Stimulated activated CD8-positive, alpha-beta memory T cell treated with anti-CD3 and anti-CD28 coated beads, Interleukin-7, amount 100 ng/mL, for 1 hour (primary cell): ENCODE measurements around the gene ASB15.
"Not testable (repeated sequence)": the region's sequence is repeated elsewhere in the genome, so short reads cannot be mapped to it uniquely, and the experiment has no call there.

Experiments used
- DNase-seq, 2 donors: peaks; one replicate each; pipeline ENCODE4 v3.0.0-alpha.2; 2020; ENCODE audit warnings: low read depth in 2 of 2

Gene ASB15

DNA sequence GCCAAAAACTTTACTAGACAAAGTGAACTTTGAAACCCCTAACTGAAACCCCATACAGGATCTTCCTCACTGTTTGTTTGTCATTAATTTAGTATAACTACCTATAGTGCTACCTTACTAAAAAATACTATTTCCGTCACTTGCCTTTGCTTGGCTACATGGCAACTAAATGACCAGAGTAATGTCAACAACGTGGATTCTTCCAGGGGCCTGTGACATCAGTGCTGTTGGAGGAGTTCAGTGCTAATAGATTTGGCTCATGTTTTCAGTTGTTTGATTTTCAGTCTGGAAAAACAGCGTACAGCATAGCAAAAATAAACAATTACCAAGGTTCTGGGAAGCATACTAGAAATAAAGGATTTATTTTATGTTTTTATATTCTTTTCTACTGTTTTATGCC is 3.0 kb upstream of the ASB15 start:
- DNase-seq, result no peak

DNA sequence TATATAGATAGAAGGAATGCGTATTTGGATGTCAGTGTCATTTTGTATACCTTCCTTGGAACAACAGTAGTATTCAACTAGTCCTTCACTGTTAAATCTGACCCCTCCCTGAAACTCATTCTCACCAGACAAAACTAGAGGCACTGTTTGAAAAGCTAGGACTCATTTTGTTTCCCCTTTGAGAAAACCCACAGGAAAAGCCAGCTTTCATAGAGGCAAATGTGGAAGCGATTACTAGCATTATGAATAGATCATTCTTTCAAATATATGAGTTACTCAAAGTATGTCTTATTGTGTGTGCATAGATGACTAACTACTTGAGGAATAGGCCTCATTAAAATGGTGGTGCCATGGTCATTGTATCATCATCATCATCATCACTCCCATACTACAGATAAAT is 1.9 kb upstream of the ASB15 start:
- no peak for DNase-seq

DNA sequence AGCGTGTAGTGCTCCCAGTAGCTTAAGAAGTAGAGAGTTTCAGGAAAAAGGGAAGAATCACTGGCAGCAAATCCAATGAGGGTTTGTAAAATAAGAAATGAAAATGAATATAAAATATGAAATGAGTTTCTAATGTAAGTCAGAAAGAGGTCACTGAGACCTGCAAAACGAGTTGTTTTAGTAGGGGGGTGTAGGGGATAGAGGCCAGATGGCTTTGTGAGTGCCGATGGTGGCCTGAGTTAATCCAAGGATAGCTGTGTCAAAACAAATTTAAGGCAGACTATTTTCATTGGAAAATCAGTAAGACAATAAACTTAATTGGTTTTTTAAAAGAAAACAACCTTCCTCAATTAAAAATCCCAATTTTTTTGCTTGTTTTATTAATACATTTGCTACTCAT is 745 bp upstream of the ASB15 start:
- DNase-seq, result no peak

DNA sequence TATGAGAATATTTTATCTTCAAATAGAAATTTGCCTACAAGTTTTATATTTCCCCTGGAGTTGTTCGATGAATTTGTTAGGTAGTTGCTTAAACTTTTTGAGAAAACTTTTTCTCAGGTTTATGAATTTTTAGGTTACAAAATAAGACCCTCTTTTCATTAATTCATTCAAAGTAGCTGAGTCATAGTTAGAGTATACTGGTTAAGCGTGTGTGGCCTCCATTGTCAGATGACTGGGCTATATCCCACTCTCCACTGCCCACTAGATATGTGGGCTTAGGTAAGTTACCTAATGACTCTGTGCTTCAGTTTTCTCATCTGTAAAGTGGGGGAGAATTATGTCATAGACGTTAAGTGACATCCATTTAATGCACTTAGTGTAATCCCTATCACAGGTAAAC is 1.0 kb downstream of the ASB15 start:
- DNase-seq, result no peak

DNA sequence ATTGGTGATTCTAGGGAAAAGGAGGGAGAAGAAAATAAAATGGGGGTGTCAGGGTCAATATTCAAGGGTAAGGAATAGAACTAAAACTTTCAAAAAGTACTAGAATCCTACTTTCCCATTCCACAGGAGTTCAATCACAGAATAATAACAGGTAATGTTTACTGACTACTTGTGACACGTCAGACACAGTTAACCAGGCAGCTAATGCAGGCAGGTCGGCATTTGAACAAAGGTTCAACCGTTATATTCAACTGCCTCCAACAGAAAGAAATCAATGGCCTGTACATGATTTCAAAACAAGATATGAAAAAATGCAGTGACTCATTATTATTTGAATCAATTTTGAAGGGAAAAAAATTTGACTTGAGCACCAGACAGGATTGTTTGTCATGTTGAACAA is 3.1 kb downstream of the ASB15 start:
- no peak for DNase-seq

DNA sequence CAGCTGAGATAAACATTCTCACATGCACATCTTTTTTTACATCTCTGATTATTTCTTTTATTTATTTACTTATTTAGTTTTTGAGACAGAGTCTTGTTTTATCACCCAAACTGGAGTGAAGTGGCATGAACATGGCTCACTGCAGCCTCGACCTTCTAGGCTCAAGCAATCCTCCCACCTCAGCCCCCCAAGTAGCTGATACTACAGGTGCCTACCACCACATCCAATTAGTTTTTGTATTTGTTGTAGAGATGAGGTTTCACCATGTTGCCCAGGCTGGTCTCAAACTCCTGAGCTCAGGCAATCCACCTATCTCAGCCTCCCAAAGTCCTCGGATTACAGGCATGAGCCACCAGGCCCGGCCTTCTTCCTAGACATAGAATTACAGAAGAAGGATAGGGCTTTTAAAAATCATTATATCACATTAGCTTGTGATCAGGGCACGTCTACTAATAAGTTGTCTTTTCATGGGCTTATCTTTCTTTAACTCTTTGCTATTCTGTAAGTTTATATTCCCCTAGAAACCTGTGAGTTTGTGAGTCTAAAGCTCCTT is 5.9 kb downstream of the ASB15 start:
- DNase-seq, result no peak

DNA sequence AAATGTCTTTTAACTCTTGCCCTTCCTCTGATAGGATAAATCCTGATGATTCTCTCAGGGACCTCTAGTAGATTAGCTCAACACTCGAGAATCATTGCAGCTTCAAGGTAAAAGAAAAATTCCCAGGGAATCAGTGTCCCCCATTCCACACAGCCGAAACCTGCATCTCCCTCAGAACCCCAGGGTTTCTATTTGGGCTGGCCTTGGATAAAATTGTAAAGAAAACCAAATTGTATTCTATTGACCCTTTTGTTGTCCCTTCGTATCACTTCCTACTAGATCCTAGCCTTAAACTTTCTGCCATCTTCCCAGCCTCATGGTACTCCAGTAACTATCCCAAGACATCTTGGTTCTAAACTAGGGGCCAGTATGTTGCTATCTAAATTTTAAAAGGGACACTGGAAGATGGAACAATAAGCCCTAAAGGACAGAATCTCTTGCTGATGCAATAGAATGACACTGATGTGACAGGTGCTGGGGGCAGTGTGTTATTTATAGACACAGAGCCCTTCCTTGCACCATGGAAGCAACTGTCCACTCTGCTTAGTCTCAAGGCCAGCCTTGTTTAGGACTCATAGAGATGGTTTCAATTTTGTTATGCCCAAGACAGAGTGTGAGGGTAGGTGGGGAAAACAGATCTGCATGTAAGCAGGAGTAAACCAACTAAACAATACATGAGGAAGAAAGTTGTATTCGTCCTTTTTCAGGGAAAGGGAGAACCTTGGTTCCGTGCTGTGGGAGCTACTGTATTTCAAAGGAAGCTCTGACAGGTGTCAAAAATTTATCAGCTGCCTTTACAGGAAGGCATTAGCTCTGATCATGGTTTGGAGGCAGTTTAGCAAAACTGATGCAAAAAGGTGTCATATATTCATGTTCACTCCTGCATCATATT is 7.6 kb downstream of the ASB15 start:
- DNase-seq, result no peak

DNA sequence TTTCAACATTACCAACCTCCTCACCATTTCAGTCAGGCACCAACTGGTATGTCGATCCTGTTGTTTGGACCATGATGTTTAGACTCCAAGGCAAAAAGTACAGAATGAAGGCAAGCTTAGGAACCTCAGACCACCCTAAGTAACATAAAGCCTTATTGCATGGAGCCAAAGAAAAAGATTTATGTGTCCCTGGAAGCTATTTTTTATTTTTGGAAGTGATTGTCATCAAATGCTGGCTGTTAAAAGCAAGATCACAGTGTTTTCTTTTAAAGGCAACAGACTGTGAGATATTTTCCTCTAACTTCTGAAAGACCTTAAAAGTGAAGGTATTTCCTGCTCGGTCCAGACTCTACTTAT is 8.2 kb downstream of the ASB15 start:
- DNase-seq, result no peak

DNA sequence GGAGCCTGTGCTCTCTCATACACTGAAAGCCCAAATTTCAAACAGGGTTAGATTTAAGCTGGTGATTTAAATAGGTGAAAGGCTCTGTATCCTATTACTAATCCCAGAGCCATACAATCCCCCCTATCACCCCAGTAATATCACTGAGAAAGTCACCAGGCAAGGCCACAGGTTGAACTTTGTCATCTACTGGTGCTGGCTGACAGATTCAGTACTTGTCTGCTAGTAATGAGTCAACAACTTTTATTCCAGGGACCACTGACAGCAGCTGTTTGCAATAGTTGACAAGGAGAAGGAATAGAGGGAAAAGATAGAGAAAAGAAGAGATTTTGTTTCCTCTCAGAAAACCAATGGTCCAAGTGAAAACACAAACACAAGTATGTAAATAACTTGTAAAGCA is 10.4 kb downstream of the ASB15 start:
- no peak for DNase-seq

DNA sequence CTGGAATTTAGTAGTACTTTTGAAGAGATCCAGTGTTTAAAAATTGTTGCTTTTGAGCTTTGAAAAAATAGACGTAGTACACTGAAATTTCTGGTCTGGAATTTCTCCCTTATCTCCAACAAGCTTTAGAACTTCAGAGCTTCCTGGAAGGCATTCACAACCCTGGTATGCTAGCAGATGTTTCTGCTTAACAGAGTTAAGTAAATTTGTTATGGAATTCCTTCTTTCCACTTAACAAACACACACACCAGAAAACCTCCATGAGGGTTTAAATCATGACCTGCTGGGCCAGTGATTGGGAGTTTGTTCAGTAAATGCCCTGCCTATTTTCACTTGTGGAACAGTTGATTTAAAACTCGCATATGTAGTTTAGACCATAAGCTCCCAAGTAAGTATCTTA is 13.7 kb downstream of the ASB15 start:
- no peak for DNase-seq

DNA sequence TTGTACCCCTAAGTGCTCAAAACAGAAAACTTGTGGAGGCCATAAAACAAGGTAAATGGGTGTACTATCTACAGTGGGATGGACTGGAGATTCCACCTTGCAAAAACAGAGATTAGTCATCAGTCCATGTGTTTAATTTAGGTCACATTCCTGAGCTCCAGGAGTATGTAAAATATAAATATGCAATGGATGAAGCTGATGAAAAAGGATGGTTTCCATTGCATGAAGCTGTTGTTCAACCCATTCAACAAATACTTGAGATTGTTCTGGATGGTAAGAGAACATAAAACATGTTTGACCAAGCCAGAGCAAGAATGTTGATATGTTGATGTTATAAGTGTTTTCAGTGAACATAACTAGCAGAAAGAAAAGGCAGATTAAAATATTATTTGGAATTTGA is 14.6 kb downstream of the ASB15 start:
- DNase-seq, result no peak

DNA sequence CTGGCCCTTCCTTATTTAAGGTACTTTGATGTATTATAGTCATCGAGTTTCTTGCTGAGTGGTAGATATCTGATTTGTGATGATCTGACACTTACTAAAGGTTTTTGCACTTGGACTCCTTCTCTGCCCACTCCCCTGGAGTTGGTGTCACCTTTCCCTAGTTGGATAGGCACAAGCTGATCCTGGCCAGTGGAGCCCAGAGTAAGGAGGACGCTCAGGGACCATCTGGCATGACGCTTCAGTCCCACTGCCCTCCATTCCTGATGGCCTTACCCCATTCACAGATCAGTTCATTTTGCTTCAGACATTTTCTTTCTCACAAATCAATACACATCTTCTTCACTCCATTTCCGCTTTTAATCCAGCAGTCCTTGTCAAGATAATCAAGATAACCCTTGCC is 20.1 kb downstream of the ASB15 start:
- DNase-seq, result no peak

DNA sequence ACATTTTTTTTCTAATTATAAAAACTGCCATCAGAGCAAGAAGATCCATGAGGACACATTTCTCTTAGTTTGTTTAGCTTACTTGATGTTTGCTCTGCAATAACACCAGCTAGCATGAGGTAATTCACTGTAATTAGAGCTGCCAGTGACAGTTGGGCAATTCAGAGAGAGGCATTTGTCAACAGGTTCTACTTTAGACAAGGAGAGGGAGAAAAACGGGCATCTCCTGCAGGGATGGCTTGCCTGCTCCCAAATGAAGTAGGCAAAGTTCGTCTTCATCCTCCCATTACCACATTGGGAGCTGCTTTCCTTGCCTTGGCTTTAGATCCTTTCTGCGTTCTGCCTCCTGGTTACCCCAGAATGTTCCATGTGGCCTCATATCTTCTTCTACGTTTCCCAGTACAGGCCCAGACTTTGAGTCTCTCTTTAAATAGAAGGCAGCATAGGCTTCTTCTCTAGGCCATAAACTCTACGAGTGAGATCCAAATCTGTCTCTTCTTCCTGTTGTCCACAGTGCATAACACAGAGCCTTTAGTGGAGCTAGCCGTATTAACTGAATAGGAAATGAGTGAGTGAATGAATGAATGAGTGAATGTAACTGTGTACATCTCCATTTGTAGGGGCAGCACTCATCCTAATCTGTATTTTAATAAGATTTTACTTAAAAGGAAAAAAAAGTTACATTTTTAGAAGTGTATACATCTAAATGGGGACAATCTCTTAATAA is 21.2 kb downstream of the ASB15 start:
- DNase-seq, result no peak

DNA sequence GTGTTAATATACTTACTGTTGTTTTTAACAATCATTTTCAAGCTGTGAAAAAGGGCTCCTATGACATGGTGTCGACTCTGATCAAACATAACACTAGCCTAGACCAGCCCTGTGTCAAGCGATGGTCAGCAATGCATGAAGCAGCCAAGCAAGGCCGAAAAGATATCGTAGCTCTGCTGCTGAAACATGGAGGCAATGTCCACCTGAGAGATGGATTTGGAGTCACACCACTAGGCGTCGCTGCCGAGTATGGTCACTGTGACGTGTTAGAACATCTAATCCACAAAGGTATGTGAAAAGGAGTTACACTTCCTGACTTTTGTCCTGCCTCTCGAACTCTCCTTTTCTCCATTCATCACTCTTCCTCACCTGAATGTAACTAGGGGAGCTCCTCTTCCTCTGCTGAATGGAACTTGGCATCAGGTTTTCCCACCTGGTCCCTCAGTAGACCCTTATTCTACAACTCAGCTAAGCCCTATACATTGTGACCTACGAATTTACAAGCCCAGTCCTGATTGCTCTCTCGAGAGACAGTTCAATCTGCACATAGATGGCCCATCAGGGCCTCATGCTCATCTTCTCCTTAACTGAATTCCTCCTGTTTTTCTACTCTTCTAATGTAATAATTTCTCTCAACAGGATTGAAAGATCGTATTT is 23.0 kb downstream of the ASB15 start:
- DNase-seq, result peak; percentile 1 to 35

DNA sequence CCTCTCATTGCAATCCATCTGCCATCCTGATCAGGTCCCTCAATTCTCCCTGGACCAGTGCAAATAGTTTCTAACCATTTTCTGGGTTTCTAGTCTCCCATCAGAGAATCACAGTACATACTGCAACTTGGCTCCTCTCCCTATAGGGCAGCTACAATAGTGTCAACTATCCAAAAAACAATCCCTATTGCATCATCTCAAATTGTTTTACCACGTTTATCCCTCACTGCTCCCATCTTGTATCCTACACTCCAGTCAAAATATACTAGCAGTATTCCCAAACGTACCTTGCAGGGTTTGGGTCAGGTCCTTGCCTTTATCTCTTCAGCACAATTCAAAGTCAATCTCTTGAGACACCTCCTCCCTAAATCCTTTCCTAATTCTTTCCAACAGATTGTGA is 23.6 kb downstream of the ASB15 start:
- DNase-seq, result no peak

DNA sequence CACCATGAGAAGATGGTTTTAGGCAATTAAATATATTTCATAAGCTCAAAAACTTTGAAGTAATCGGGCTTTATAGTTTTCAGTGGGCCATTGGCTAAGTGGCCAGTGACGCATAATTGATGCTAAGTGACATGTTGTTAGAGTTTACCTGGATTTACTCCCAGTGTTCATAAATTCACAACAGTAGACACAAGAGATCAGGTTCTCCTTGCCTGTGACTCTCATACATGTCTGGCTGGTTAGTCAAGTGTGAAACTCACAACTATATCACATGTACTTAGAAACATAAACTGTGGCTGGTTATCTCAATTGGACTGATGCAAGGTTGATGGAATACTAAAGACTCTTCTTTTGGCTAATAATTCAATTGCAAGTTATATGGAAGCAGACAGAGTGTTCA is 26.2 kb downstream of the ASB15 start:
- no peak for DNase-seq

DNA sequence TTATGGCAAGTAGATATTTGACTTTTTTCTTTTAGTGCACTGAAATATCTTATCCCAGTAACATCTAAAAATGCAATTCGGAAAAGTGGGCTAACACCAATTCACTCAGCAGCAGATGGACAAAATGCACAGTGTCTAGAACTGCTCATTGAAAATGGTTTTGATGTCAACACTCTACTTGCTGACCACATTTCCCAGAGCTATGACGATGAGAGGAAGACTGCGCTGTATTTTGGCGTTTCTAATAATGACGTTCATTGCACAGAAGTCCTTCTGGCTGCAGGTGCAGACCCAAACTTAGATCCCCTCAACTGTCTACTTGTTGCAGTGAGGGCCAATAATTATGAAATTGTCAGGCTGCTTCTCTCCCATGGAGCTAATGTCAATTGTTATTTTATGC is 27.2 kb downstream of the ASB15 start:
- DNase-seq, result no peak

DNA sequence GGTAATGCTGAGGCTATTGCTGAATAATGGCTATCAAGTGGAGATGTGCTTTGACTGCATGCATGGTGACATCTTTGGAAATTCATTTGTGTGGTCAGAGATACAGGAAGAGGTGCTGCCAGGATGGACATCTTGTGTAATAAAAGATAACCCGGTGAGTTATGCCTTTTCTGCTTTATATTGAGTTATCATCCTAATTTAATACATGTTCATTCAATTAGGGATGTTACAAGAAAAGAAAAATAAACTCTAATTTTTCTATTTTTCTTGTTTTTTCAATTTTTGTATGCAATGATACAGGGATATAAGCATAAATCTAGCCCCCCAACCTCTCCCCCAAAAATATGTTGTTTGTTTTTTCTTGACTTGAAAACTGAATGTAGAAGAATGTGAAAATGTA is 27.7 kb downstream of the ASB15 start:
- no peak for DNase-seq

DNA sequence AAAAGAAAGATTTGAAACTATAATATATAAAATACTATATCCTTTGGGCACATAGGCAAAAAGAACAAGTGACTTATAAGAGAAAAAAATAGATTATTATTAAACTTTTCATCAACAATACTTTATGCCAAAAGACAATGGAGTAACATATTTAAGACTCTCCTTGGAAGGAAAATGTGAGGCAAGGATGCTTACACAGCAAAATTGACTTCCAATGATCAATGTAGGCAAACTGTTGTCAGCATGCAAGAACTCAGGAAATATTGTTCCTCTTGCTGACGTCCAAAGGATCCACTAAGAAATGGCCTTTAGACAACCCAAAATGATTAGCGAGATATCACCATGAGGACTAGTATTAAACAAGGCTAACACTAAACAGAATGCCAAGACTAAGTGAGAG is 31.2 kb downstream of the ASB15 start:
- DNase-seq, result no peak

DNA sequence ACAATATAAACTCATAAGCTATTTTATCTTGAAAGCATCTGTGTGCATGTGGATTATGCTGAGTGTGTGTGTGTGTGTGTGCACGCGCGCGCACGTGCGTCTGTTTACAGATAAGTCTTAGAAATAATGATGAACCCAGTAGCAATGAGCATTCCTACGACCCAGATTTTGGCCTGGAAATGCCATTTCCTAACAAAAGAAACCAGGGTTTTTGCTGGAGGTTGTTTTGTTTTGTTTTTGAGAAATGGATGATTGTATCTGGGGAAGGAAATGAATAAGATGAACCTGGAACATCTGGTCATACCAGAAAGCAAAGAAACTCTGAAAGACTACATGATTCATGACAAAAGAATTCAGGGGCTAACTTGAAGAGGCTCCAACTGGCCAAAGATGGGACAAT is 31.9 kb downstream of the ASB15 start:
- DNase-seq, result no peak

DNA sequence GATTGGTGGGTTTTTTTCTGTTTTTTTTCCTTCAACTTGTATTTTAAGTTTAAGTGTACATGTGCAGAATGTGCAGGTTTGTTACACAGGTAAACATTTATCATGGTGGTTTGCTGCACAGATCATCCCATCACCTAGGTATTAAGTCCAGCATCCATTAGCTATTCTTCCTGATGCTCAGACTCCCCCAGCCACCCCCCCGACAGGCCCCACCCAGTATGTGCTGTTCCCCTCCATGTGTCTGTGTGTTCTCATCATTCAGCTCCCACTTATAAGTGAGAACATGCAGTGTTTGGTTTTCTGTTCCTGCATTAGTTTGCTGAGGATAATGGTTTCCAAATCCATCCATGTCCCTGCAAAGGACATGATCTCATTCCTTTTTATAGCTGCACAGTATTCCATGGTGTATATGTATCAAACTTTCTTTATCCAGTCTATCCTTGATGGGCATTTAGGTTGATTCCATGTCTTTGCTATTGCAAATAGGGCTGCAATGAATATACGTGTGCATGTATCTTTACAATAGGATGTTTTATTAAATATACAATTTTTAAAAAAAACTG is 32.5 kb downstream of the ASB15 start:
- not testable (repeated sequence) for DNase-seq
